PC-9 (cell line): ENCODE data around the gene PLCH2. TPM values are rescaled to one million over a fixed set of nuclear protein-coding genes. Genes with fewer than 3 reads are reported as not detected.

Experiments
- BruUV-seq: library from RNA; stranded (reverse); fragments of 400-500 nt; replicated peaks from 2 replicates; lab custom pipeline; 2021; lab: Mats Ljungman, UMichigan
- CTCF ChIA-PET: fragments of 300-600 bp; sonication (Branson Sonifier 250); formaldehyde crosslinking; loops from one replicate; lab custom pipeline; 2022; ENCODE audit warnings: antibody characterized with exemption; lab: Charles Lee
- POLR2A ChIA-PET: fragments of 300-600 bp; sonication (Branson Sonifier 250); formaldehyde crosslinking; loops from one replicate; lab custom pipeline; 2022; ENCODE audit warnings: antibody characterized with exemption; ENCODE audit not compliant: unreplicated experiment; lab: Charles Lee
- DNase-seq, 2 experiments: peaks; one replicate each; pipeline versions ENCODE4 v3.0.0 to v3.0.0-alpha.2; 2015 to 2022; ENCODE audit warnings: mixed read lengths in 1 of 2
- H2AFZ ChIP-seq: fragments of 200-600 bp; sonication (generic); 2 replicates; pipeline ENCODE4 v1.8.1; 2017; ENCODE audit warnings: antibody characterized with exemption
- H3F3A ChIP-seq: fragments of 200-600 bp; sonication (generic); 2 replicates; pipeline ENCODE4 v1.8.1; 2017; ENCODE audit warnings: antibody characterized with exemption, mild to moderate bottlenecking, low read depth; ENCODE audit not compliant: insufficient read depth
- H3K27ac ChIP-seq: fragments of 200-600 bp; sonication (generic); 2 replicates; pipeline ENCODE4 v1.6.1; 2016; ENCODE audit warnings: mixed run types
- H3K27me3 ChIP-seq: fragments of 200-600 bp; sonication (generic); 2 replicates; pipeline ENCODE4 v1.6.1; 2016; ENCODE audit warnings: low read depth, mixed run types; ENCODE audit not compliant: insufficient read depth
- H3K36me3 ChIP-seq: fragments of 200-600 bp; sonication (generic); 2 replicates; pipeline ENCODE4 v1.6.1; 2016; ENCODE audit warnings: low read depth, mixed run types
- H3K4me1 ChIP-seq: fragments of 200-600 bp; sonication (generic); replicated peaks from 2 replicates; pipeline ENCODE4 v1.6.1; 2016; ENCODE audit warnings: mixed run types; ENCODE audit not compliant: insufficient read depth
- H3K4me2 ChIP-seq: fragments of 200-600 bp; sonication (generic); 2 replicates; pipeline ENCODE4 v1.6.1; 2017; ENCODE audit warnings: mixed run types
- H3K4me3 ChIP-seq: fragments of 200-600 bp; sonication (generic); 2 replicates; pipeline ENCODE4 v1.6.1; 2016; ENCODE audit warnings: mixed run types
- H3K79me2 ChIP-seq: fragments of 200-600 bp; sonication (generic); 2 replicates; pipeline ENCODE4 v1.6.1; 2017; ENCODE audit warnings: low read depth, mixed run types
- H3K9me2 ChIP-seq: fragments of 200-600 bp; sonication (generic); 2 replicates; pipeline ENCODE4 v1.8.1; 2017; ENCODE audit warnings: mild to moderate bottlenecking; ENCODE audit not compliant: insufficient read depth
- H3K9me3 ChIP-seq: fragments of 200-600 bp; sonication (generic); 2 replicates; pipeline ENCODE4 v1.8.1; 2016; ENCODE audit warnings: low read depth; ENCODE audit not compliant: insufficient read depth
- H4K20me1 ChIP-seq: fragments of 200-600 bp; sonication (generic); 2 replicates; pipeline ENCODE4 v1.8.1; 2017; ENCODE audit not compliant: insufficient read depth
- EZH2 ChIP-seq: fragments of 200-600 bp; sonication (generic); IDR thresholded peaks from 2 replicates; pipeline ENCODE4 v1.8.0; 2017; ENCODE audit warnings: antibody characterized with exemption, low read depth
- intact Hi-C: fragments of 100-400 bp; cut with micrococcal nuclease; formaldehyde crosslinking; loops from one replicate; pipeline ENCODE4 v1.10.0; 2022; ENCODE audit not compliant: unreplicated experiment
- total RNA-seq: library from RNA; stranded (reverse); gene quantifications from 2 replicates; pipeline ENCODE4 v1.2.3, GENCODE V29; 2021
- TF ChIP-seq, protein P1 (sequence below): fragments of 200-600 bp; sonication (generic); conservative IDR thresholded peaks from 2 replicates; pipeline ENCODE4 v1.6.1; 2017; ENCODE audit warnings: mixed run types, antibody characterized with exemption, mild to moderate bottlenecking, moderate library complexity

The PLCH2 gene
- total RNA-seq, 1 experiment from 2014 or later, result 0.98 TPM

DNA sequence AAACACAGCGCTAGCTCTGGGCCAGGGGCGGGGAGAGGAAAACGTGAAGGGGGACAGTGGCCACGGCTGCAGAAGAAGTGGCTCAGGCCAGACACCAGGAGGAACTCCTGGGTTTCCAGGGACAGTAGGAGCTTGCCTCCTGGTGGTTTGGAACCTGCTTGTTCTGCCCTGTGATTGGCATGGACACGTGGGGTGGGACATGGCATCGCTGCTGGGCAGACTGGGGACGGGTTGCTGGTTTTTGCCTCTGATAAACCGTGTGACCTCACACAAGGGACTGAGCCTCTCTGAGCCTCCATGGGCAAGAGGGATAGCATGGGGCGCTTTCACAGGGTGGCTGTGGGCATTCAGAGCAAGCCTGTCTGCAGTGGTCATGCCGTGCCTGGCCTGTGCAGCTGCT is 7.5 kb upstream of the PLCH2 start:
- Histone ChIP-seq H3F3A (peaks cover 6% of the 10 kb centered on the region; the same call in 1 of the 2 replicates), H3K9me2 (no peaks in the 10 kb centered on the region), H3K4me3 (no peak overlapping the region), H3K4me2 (no peak overlapping the region), H2AFZ (no peak overlapping the region), H3K9me3 (no peaks in the 10 kb centered on the region), H3K27ac (no peak overlapping the region), H3K36me3 (no peaks in the 10 kb centered on the region), H3K79me2 (no peaks in the 10 kb centered on the region), H4K20me1 (peaks cover 5% of the 10 kb centered on the region; the same call in 1 of the 2 replicates), H3K4me1 (no peaks in the 10 kb centered on the region), H3K27me3 (peaks cover 82% of the 10 kb centered on the region)
- POLR2A ChIA-PET, result no interaction called here
- DNase-seq, result no peak
- CTCF ChIA-PET, result no interaction called here
- BruUV-seq, result no TSS peak
- TF ChIP-seq, protein P1, sequence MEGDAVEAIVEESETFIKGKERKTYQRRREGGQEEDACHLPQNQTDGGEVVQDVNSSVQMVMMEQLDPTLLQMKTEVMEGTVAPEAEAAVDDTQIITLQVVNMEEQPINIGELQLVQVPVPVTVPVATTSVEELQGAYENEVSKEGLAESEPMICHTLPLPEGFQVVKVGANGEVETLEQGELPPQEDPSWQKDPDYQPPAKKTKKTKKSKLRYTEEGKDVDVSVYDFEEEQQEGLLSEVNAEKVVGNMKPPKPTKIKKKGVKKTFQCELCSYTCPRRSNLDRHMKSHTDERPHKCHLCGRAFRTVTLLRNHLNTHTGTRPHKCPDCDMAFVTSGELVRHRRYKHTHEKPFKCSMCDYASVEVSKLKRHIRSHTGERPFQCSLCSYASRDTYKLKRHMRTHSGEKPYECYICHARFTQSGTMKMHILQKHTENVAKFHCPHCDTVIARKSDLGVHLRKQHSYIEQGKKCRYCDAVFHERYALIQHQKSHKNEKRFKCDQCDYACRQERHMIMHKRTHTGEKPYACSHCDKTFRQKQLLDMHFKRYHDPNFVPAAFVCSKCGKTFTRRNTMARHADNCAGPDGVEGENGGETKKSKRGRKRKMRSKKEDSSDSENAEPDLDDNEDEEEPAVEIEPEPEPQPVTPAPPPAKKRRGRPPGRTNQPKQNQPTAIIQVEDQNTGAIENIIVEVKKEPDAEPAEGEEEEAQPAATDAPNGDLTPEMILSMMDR, result no peak
- no peak for TF ChIP-seq EZH2
- intact Hi-C loops, result no loop called here

DNA sequence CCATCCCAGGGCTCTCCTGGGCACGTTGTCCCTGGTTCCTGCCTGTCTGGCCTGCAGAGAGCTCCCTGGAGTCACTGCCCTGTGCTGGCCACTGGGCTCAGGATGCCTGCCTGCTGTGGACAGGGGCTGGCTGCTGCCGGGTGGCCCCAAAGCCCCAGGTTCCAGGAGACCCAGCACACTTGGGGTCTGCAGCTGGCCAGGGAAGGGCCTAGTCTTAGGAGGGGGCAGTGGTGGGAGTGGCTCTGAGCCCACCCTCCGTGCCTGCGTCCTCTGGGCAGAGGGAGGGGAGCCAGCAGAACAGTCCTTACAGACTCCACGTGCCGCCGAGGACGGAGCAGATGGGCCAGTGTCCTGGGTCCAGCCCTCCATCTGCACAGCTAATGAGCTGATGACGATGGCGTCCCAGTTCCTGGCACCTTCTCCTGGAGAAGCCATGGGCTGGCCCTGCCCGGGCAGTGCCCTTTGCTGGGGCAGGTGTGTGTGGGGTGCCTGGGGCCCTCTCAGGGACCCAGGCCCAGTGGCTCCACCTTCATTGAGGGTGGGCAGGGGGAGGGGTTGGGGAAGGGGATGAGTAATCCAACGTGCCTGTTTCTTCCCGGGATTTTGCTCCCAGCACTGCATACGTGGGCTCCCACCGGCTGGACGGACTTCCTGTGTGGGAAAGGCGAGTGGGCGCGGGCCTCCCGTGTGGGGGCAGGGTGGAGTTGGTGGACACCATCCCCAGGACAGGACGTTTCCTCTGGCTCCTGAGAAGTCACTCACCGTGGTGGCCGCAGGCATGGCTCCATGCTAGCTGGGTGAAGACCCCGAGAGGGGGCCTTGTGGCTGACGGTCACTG is 6.8 kb upstream of the PLCH2 start:
- POLR2A ChIA-PET, result no interaction called here
- H4K20me1 ChIP-seq, result peaks cover 5% of the 10 kb centered on the region; the same call in 1 of the 2 replicates
- H3K36me3 ChIP-seq, result no peaks in the 10 kb centered on the region
- no peaks in the 10 kb centered on the region for H3K79me2 ChIP-seq
- peaks cover 77% of the 10 kb centered on the region for H3K27me3 ChIP-seq
- no peak overlapping the region for H2AFZ ChIP-seq
- BruUV-seq, result no TSS peak
- no peak for DNase-seq
- no peak overlapping the region for H3K4me2 ChIP-seq
- CTCF ChIA-PET, result no interaction called here
- no peak for TF ChIP-seq EZH2
- TF ChIP-seq, protein P1, result no peak
- no peak overlapping the region for H3K4me3 ChIP-seq
- no peaks in the 10 kb centered on the region for H3K9me3 ChIP-seq
- H3K9me2 ChIP-seq, result no peaks in the 10 kb centered on the region
- no peak overlapping the region for H3K27ac ChIP-seq
- intact Hi-C loops, result no loop called here
- H3K4me1 ChIP-seq, result no peaks in the 10 kb centered on the region
- H3F3A ChIP-seq, result peaks cover 6% of the 10 kb centered on the region; the same call in 1 of the 2 replicates

DNA sequence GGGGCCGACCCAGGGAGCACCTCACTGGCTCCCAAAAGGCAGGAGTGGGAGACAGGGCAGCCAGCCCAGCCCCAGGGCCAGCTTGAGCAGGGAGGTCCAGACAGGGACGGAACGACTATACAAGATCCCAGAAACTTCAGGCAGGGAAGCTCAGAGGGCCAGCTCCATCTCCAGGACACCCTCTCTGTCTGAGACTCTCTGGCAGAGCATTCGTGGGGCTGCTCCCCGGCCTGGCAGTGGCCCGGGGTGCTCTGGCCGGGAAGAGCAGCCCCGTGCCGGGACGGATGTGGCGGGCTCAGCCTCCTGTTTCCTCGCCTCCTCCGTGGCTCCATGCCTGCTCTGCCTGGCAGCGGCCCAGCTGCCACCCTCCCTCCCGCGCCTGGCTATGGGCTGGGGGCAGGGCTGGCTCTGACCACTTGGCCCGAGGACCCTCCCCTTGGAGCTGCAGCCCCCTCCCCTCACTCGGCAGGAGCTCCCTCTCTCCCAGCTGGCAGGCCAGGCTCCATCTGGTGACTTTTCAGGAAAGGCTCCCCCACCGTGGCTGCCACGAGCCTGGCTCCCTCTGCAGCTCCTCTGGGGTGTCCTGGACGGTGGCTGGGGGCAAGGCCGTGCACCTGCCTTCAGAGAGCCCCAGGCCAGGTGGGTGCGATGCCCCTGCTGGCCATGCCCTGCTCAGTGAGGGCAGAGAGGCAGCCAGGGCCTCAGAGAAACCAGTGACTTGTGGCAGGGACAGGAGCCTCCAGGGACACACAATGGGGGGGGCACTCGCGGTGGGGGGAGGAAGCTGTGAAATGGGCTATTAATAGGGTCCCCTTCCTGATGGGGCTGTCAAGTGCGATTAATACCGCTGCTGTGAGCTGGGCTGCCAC is 5.6 kb upstream of the PLCH2 start:
- H4K20me1 ChIP-seq, result 0 out of 2 replicates have a peak, but pooled peaks cover 5% of the 10 kb centered on the region
- no TSS peak for BruUV-seq
- H3K9me2 ChIP-seq, result no peaks in the 10 kb centered on the region
- POLR2A ChIA-PET, result no interaction called here
- H2AFZ ChIP-seq, result no peak overlapping the region
- no peaks in the 10 kb centered on the region for H3K36me3 ChIP-seq
- TF ChIP-seq, protein P1, result no peak
- TF ChIP-seq EZH2, result no peak
- no peak overlapping the region for H3K4me3 ChIP-seq
- CTCF ChIA-PET, result no interaction called here
- H3K79me2 ChIP-seq, result no peaks in the 10 kb centered on the region
- H3K27ac ChIP-seq, result no peak overlapping the region
- no peak overlapping the region for H3K4me2 ChIP-seq
- no peaks in the 10 kb centered on the region for H3K4me1 ChIP-seq
- intact Hi-C loops, result no loop called here
- H3K27me3 ChIP-seq, result peaks cover 73% of the 10 kb centered on the region
- H3F3A ChIP-seq, result peaks cover 6% of the 10 kb centered on the region; the same call in 1 of the 2 replicates
- no peaks in the 10 kb centered on the region for H3K9me3 ChIP-seq
- no peak for DNase-seq
